ENCODE measurements around the gene SIPA1.

SIPA1 gene, protein sequence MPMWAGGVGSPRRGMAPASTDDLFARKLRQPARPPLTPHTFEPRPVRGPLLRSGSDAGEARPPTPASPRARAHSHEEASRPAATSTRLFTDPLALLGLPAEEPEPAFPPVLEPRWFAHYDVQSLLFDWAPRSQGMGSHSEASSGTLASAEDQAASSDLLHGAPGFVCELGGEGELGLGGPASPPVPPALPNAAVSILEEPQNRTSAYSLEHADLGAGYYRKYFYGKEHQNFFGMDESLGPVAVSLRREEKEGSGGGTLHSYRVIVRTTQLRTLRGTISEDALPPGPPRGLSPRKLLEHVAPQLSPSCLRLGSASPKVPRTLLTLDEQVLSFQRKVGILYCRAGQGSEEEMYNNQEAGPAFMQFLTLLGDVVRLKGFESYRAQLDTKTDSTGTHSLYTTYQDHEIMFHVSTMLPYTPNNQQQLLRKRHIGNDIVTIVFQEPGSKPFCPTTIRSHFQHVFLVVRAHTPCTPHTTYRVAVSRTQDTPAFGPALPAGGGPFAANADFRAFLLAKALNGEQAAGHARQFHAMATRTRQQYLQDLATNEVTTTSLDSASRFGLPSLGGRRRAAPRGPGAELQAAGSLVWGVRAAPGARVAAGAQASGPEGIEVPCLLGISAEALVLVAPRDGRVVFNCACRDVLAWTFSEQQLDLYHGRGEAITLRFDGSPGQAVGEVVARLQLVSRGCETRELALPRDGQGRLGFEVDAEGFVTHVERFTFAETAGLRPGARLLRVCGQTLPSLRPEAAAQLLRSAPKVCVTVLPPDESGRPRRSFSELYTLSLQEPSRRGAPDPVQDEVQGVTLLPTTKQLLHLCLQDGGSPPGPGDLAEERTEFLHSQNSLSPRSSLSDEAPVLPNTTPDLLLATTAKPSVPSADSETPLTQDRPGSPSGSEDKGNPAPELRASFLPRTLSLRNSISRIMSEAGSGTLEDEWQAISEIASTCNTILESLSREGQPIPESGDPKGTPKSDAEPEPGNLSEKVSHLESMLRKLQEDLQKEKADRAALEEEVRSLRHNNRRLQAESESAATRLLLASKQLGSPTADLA

GRCh38 chr11:65637794-65638419 is at the start of gene SIPA1:
Gene SIPA1, plus strand, starts transcription at chr11:65638101. Its CDS starts 2,821 bp downstream, at chr11:65640922.
- DNase-seq = peak; percentile 74

DNA sequence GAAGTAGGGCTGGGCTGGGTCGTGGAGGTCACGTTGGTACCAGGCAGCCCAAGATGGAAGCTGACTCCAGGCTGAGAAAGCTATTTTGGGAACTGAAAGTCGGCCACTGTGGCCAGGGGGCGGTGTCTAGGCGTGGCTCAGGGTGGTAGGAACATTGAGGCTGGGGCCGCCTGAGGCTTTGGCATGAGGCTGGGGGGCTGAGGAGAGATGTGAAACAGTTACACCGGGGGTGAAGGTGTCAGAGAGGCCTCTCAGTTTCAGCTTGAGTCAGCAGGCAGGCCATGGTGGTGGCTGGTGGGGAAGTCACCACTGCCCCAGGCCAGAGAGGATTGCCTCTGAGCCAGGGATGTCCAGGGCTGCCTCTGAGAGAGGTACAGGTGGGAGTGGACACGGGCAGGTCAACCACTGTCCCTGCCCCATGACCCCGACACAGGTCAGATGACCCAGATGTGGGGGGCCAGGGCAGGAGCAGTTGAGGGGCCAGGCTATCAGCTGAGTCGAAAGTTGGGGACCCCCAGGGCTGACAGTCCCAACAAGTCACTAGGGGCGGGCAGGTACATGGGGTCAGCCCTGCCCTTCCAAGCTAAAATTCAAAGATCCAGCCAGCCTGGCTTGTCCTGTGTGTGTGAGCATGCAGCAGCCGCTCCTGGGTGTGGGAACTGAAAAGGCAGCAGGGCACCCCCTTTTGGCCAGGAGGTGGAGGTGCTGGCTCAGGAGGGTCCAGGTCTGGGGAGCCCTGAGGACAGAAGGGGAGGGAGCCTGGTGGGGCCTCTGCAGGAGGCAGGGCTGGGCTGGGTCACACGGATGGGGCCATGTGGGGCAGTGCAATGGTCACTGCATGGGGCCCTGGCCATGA is 49.5 kb upstream of the SIPA1 start:
- peak; percentile 83 for DNase-seq

DNA sequence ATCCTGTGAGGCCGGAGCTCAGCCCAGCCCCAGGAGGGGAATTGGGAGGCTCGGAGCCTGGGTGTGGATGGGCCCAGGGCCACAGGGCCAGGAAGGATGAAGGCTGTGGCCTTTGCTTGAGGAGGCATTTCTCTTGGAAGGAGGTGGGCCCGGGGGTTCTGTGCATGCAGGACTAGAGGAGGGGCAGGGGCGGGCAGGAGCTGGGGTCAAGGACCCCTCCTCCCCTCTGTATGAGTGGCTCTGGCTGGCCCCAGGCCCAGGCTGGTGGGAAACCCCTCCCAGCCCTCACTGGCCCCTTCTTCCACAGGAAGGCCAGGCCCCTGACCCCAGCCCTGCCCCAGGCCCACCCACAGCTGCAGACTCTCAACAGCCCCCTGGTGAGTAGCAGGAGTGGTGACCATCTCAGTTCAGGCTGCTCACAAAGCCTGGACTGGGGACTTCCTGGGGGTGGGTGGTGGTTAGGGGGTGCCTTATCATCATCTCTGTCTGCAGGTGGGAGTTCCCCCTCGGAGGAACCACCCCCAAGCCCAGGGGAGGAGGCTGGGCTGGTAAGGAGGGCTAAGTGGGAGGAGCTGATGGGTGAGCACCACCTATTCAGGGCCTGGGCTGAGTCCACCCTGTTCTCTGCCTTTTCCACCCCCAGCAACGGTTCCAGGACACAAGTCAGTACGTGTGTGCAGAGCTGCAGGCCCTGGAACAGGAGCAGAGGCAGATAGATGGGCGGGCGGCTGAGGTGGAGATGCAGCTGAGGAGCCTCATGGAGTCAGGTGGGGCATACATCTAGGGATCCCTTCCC is 48.3 kb upstream of the SIPA1 start:
- peak; percentile 86 for DNase-seq

GRCh38 chr11:65590240-65590738 is 47.6 kb upstream of the SIPA1 start:
- no peak for DNase-seq

DNA sequence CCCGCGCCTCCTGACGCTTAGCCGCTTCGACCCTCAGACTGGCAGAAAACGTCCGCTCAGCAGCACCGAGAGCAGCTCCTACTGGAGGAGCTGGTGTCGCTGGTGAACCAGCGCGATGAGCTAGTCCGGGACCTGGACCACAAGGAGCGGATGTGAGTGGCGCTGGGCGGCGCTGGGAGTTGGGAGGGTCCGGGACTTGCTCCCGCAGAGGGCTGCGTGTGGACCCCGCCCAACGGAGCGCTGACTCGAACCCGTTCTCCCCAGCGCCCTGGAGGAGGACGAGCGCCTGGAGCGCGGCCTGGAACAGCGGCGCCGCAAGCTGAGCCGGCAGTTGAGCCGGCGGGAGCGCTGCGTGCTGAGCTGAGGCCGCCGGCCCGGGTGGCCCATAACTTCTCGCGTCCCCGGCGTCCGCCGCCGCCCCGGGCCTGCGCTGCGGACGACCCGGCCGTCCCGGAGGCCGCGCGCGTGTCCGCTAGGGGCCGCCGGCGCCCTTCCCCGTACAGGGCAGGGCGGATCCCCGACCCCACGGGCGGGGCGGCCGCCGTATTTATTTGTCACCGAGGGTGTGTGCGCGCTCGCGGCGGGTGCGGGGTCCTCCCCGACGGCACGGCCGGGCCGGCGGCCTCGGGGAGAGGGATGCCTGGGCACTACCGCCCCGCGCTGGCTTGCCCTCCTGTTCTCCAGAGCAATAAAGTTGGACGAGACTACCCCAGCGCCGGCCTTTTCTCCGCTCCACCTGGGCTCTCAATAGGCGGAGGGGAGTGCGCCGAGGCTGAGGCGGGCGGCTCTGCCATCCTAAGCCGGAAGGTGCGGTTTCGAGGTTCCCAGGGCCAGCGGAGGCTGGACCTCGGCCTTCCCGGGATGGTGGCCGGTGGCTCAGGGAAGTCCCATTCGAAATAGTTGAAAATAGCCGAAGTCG is 45.7 kb upstream of the SIPA1 start:
- no peak for DNase-seq

- DNase-seq = no peak
Measured at GRCh38 chr11:65592858-65593517, 44.9 kb upstream of the SIPA1 start.

GRCh38 chr11:65593518-65594414 is 44.1 kb upstream of the SIPA1 start:
- peak; percentile 56 for DNase-seq

GRCh38 chr11:65595131-65595530 is 42.8 kb upstream of the SIPA1 start:
- peak; percentile 77 for DNase-seq

DNA sequence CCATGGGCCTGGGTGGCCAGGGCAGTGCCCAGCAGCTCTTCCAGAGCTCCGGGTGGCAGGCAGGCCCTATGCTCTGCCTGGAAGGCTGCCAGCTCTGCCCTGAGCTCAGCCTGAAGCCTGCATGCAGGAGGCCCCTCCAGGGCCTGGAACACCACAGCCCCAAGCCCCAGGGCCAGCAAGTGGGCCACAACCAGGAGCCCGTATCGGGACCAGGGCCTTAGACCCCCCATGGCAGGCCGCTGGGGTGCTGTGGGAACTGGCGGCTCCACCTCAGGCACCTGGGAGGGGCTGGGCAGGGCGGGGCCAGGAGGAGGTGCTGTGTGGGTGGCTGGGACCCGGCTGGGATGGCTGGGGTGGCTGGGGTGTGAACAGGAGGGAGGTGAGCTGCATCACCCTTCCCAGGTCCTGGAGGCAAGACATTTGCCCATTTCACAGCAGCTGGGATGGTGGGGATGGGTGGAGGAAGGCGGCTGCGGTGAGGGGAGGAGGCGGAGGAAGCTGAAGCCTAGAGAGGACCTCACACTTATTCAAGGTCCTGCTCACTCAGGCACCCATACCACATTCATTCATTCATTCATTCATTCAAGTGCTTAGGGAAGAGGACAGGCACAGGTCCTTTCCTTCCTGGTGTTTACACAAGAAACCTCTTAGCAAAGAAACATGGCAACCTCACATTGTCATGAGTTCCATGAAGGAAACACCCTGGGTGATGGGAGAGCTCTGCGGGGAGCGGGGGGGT is 42.2 kb upstream of the SIPA1 start, which contains the start of gene KCNK7:
TSS of gene KCNK7 (minus strand) at position 258 of the 739 bp plus-strand sequence. CDS start at position 230, 28 bp downstream.
- peak; percentile 52 for DNase-seq

- no peak for DNase-seq
Measured at GRCh38 chr11:65596520-65596919, 41.4 kb upstream of the SIPA1 start.

DNA sequence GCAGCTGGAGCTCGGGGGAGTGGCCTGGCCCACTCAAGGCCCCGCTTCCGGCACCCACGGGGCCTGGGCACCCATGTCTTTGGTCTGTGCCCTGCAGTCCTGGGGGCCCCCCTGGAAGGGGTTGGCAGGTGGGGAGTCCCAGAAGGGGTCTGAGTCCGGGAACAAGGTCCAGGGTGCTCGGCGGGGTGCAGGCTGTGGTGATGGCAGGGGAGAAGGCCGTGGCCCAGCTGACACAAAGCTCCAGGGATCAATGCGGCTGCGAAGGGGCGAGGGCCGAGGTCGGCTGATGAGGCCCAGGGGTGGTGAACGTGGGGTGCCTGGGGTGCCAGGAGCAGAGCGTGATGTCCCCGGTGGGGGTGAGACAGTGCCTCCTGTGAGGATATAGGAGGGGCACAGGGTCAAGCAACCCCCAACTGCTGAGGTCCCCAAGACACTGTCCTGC is 39.6 kb upstream of the SIPA1 start:
- no peak for DNase-seq

DNA sequence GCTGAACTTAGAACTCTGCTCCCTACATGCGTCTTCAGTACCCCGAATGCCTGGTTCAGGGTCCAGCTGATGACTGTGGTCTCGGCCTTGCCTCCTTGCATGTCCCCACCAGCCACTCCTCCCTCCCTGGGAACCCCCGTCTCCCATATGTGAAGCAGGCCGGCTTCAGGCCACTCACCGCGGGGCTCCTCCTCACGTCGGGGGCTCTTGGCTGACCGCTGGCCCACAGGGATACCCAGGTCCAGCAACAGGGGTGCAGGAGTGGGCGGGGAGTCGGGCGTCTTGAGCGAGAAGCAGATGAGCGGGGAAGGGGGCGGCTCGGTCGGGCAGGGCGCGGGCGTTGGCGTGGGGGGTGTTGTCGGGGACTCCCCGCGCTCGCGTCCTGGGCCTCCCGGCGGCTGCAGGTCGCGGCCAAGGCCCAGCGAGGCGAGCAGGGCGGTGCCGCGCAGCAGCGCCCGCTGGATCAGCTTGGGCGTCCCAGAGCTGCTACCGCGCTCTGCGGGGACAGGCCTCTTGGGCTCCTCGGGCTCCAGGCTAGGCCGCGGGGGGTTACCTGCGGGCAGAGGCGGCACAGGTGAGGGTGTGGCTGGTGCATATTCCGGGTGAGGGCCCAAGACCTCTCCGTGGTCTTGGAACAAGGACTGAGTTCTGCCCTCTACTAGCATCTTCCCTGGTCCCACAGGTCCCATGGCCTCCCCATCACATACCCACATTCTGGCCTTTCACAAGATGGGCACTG is 38.5 kb upstream of the SIPA1 start:
- no peak for DNase-seq

DNA sequence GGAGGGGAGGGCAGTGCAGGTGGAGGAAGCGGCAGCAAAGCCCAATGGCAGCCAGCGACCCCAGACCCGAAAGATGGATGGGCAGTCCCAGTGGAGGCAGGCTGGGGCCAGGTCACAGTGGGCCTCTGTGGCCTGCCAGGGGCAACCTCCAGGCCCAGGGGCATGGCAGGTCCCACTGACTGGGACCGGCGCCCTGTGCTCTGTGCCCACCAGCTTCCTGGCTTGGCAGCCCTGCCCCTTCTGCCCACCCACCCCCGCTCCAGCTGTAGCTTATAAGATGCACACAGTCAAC is 38.0 kb upstream of the SIPA1 start:
- DNase-seq = no peak

- no peak for DNase-seq
Measured at GRCh38 chr11:65604258-65604657, 33.6 kb upstream of the SIPA1 start.

DNA sequence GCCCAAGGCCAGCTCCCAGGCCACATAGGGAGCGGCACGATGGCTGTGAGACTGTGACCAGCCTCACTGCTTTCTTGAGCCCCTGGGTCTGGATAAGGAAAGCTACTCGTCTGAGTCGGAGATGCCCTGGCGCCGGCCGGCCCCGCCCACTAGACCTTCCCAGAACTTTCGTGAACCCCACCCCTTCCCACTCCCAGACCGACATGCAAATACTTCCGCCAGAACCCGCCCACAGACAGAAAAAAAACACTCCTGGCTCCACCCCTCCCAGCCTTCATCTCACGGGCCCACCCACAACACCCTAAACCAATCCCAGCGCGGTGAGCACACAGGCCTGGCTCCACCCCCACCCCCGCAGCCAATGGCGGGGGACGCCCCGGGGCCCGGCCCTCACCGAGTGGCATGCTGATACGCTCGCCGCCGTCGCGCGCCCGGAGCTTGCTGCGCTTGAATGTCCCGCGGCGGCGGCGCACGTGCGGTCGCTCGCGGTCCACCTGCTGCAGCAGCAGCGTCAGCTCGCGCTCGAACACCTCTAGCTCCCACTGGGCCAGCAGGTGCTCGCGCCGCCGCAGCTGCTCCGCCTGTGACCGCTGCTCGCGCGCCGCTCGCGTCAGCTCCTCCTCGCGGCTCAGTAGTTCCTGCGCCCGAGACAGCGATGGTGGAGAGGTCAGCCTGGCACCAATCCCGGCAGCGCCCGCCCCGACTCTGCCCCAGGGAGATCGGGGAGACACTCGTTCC is 30.9 kb upstream of the SIPA1 start:
- DNase-seq = peak; percentile 38

All from hematopoietic multipotent progenitor cell treated with erythropoietin and hydrocortisone succinate and interleukin-3 and kit ligand, for 8 days (in vitro differentiated cells).